HepG2 (cell line): ENCODE data around the gene ADAP2. TPM values are rescaled to one million over a fixed set of nuclear protein-coding genes. Genes with fewer than 3 reads are reported as not detected.

Experiments used
- BORCS8-MEF2B ChIP-seq: sonication (generic); formaldehyde crosslinking; IDR thresholded peaks from 2 replicates; pipeline ENCODE4 v1.8.0; 2022; ENCODE audit warnings: mild to moderate bottlenecking, missing genetic modification reagents
- ETV5 ChIP-seq: IDR thresholded peaks from 2 replicates; pipeline ENCODE4 v1.6.1; 2018; ENCODE audit warnings: missing biosample characterization, missing genetic modification reagents, inconsistent platforms, borderline replicate concordance
- GFI1 ChIP-seq: sonication (generic); formaldehyde crosslinking; IDR thresholded peaks from 2 replicates; pipeline ENCODE4 v1.5.0; 2020; ENCODE audit warnings: missing genetic modification reagents, mild to moderate bottlenecking, borderline replicate concordance
- HMGA1 ChIP-seq: sonication (generic); formaldehyde crosslinking; conservative IDR thresholded peaks from 2 replicates; pipeline ENCODE4 v1.4.0; 2020; ENCODE audit warnings: missing genetic modification reagents
- HNF1B ChIP-seq: sonication (generic); formaldehyde crosslinking; IDR thresholded peaks from 2 replicates; pipeline ENCODE4 v1.5.1; 2020; ENCODE audit warnings: mild to moderate bottlenecking, moderate library complexity, missing genetic modification reagents
- KDM5A ChIP-seq: fragments of 200-600 bp; sonication (generic); IDR thresholded peaks from 2 replicates; pipeline ENCODE4 v1.7.0; 2018; ENCODE audit warnings: antibody characterized with exemption, mild to moderate bottlenecking, low read length, borderline replicate concordance
- KLF12 ChIP-seq: sonication (generic); formaldehyde crosslinking; IDR thresholded peaks from 2 replicates; pipeline ENCODE4 v1.4.0; 2020; ENCODE audit warnings: missing genetic modification reagents, borderline replicate concordance
- LCORL ChIP-seq, 2 experiments: fragments of 450-650 bp in 1 of 2; sonication (generic) in 1 of 2; formaldehyde crosslinking in 1 of 2; IDR thresholded peaks; 2 replicates each; pipeline versions ENCODE4 v1.5.0 to v1.6.1; 2017 to 2020; ENCODE audit warnings: antibody characterized with exemption in 1 of 2, missing genetic modification reagents in 1 of 2
- MXD1 ChIP-seq: sonication (generic); formaldehyde crosslinking; IDR thresholded peaks from 2 replicates; pipeline ENCODE4 v1.4.0; 2020; ENCODE audit warnings: mild to moderate bottlenecking, missing genetic modification reagents
- NFIB ChIP-seq: sonication (generic); formaldehyde crosslinking; IDR thresholded peaks from 2 replicates; pipeline ENCODE4 v1.9.0; 2021; ENCODE audit warnings: missing genetic modification reagents, mild to moderate bottlenecking, borderline replicate concordance
- PCBP1 ChIP-seq: fragments of 200-400 bp; formaldehyde crosslinking; IDR thresholded peaks from 2 replicates; pipeline ENCODE4 v1.6.1; 2017; ENCODE audit warnings: mild to moderate bottlenecking, low read depth, low read length, borderline replicate concordance
- SP1 ChIP-seq, 2 experiments: fragments of 450-650 bp in 1 of 2; sonication (generic) in 1 of 2; formaldehyde crosslinking in 1 of 2; IDR thresholded peaks; 2 replicates each; pipeline versions ENCODE4 v1.4.0 to v1.6.1; 2016 to 2020; ENCODE audit warnings: missing genetic modification reagents in 1 of 2
- TFAP4 ChIP-seq: sonication (generic); IDR thresholded peaks from 2 replicates; pipeline ENCODE4 v1.6.1; 2016; ENCODE audit warnings: low read depth, borderline replicate concordance
- ZFX ChIP-seq: sonication (generic); formaldehyde crosslinking; IDR thresholded peaks from 2 replicates; pipeline ENCODE4 v1.4.0; 2020; ENCODE audit warnings: mild to moderate bottlenecking, low read depth, missing genetic modification reagents, moderate library complexity
- ZNF12 ChIP-seq: sonication (generic); formaldehyde crosslinking; IDR thresholded peaks from 2 replicates; pipeline ENCODE4 v1.5.0; 2020; ENCODE audit warnings: missing genetic modification reagents
- ZNF235 ChIP-seq: sonication (generic); formaldehyde crosslinking; IDR thresholded peaks from 2 replicates; pipeline ENCODE4 v1.8.1; 2023; ENCODE audit warnings: mild to moderate bottlenecking, missing genetic modification reagents, borderline replicate concordance
- ZNF446 ChIP-seq: sonication (generic); formaldehyde crosslinking; IDR thresholded peaks from 2 replicates; pipeline ENCODE4 v1.5.0; 2020; ENCODE audit warnings: mild to moderate bottlenecking, missing genetic modification reagents
- ZNF501 ChIP-seq: sonication (generic); formaldehyde crosslinking; IDR thresholded peaks from 2 replicates; pipeline ENCODE4 v1.5.1; 2020; ENCODE audit warnings: mild to moderate bottlenecking, moderate library complexity, missing genetic modification reagents
- ZNF607 ChIP-seq: sonication (generic); formaldehyde crosslinking; IDR thresholded peaks from 2 replicates; pipeline ENCODE4 v1.5.1; 2020; ENCODE audit warnings: missing genetic modification reagents, mild to moderate bottlenecking, borderline replicate concordance
- ZNF746 ChIP-seq: sonication (generic); formaldehyde crosslinking; IDR thresholded peaks from 2 replicates; pipeline ENCODE4 v1.8.0; 2022; ENCODE audit warnings: mild to moderate bottlenecking, missing genetic modification reagents
- ZNF761 ChIP-seq: sonication (generic); formaldehyde crosslinking; conservative IDR thresholded peaks from 2 replicates; pipeline ENCODE4 v1.4.0; 2020; ENCODE audit warnings: mild to moderate bottlenecking, missing genetic modification reagents
- ZNF773 ChIP-seq: sonication (generic); formaldehyde crosslinking; IDR thresholded peaks from 2 replicates; pipeline ENCODE4 v1.4.0; 2020; ENCODE audit warnings: missing genetic modification reagents, borderline replicate concordance
- ZNF792 ChIP-seq: IDR thresholded peaks from 2 replicates; pipeline ENCODE4 v1.6.1; 2016
- polyA plus RNA-seq, 8 experiments: library from polyadenylated mRNA; depleted of rRNA in 3 of 8; stranded (reverse) in 7 of 8; unstranded in 1 of 8; fragments of >200 nt; fragmentation: Illumina TruSeq in 4 of 8; extraction: Trizol in 4 of 8; gene quantifications; 2 replicates each; pipeline versions ENCODE4 v1.2.1 to v1.2.3, GENCODE V29; 2011 to 2016; ENCODE audit warnings: low read depth in 4 of 8, missing spikeins in 1 of 8, mixed read lengths in 1 of 8; ENCODE audit not compliant: insufficient read depth in 1 of 8
- total RNA-seq, 5 experiments: library from RNA; depleted of rRNA; stranded (reverse); fragments of >200 nt; fragmentation: Illumina TruSeq; extraction: Trizol; gene quantifications; 2 replicates each; pipeline ENCODE4 v1.2.3, GENCODE V29; 2016; ENCODE audit warnings: low read depth in 1 of 5
- TF ChIP-seq, protein P1 (sequence below): sonication (generic); formaldehyde crosslinking; IDR thresholded peaks from 2 replicates; pipeline ENCODE4 v1.8.1; 2023; ENCODE audit warnings: mild to moderate bottlenecking, moderate library complexity, missing genetic modification reagents
- TF ChIP-seq, protein P2 (sequence below): sonication (generic); formaldehyde crosslinking; IDR thresholded peaks from 2 replicates; pipeline ENCODE4 v1.8.1; 2023; ENCODE audit warnings: mild to moderate bottlenecking, missing genetic modification reagents

ADAP2 gene
- total and polyA plus RNA-seq, 2 of the 13 experiments (the other 11 are each of a cell fraction or from before 2014, with no cell fraction given), result 0.51 to 0.70 TPM

DNA sequence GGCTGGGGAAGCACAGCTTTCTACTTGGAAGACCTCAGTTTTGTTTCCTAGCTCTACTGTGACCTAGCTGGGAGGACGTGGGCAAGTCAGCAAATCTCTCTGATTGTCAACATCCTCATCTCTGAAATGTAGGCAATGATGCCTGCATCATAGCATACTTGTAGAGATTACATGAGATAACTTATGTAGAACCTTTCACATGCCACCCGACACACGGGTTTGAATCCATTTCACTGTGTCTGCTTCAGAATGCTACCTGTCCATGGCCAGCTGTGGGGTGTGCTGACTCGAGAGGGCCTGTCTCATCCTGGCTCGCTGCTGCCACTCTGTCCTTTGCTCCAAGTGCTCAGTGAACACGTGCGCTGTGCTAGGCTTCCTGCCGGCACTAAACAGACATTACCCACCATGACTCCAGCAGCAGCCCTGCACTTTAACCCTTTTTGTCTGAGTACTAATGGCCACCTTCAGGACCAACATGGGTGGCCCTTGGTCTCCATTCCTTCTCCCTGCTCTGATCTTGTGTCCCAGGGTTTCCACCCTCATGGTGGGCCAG lies 7.4 kb downstream of the ADAP2 start (continued):
- no peak for TF ChIP-seq ZNF446 (CRISPR knock-in tag)
- TF ChIP-seq GFI1, result no peak
- TF ChIP-seq KLF12 (CRISPR knock-in tag), result no peak
- TF ChIP-seq HNF1B (CRISPR knock-in tag), result 0 out of 2 replicates have a peak, but pooled peaks have one; percentile 19
- TF ChIP-seq ZNF235 (CRISPR knock-in tag), result no peak
- peak; percentile 32; the same call in 1 of the 2 replicates for TF ChIP-seq ETV5 (CRISPR knock-in tag)
- TF ChIP-seq ZFX (CRISPR knock-in tag), result peak; percentile 67
- TF ChIP-seq ZNF761 (CRISPR knock-in tag), result no peak
- TF ChIP-seq MXD1 (CRISPR knock-in tag), result 0 out of 2 replicates have a peak, but pooled peaks have one; percentile 27
- no peak for TF ChIP-seq ZNF12 (CRISPR knock-in tag)
- TF ChIP-seq ZNF773, result no peak
- TF ChIP-seq NFIB (CRISPR knock-in tag), result no peak
- TF ChIP-seq TFAP4, result peak; percentile 19; the same call in 1 of the 2 replicates
- TF ChIP-seq, protein P1, sequence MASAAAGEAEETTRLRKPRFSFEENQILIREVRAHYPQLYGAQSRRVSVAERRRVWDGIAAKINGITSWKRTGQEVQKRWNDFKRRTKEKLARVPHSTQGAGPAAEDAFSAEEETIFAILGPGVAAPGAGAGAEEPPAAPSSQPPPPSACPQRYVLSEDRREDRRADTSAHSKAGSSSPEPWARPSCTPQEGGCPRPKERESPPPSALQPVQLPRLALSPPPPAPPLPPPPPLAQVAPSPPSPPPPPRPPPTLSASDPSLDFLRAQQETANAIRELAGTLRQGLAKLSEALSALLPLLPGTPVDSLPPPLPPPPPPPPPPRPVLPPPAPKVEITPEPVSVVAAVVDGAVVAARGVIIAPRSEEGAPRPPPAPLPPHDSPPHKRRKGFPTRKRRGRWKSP (CRISPR knock-in tag), result 0 out of 2 replicates have a peak, but pooled peaks have one; percentile 28
- no peak for TF ChIP-seq ZNF607 (CRISPR knock-in tag)
- TF ChIP-seq KDM5A, result no peak
- TF ChIP-seq SP1 (IDR thresholded peaks at IDR 0.05), result no peak
- TF ChIP-seq SP1 (CRISPR knock-in tag; IDR thresholded peaks at IDR 0.05), result no peak
- TF ChIP-seq, protein P2, sequence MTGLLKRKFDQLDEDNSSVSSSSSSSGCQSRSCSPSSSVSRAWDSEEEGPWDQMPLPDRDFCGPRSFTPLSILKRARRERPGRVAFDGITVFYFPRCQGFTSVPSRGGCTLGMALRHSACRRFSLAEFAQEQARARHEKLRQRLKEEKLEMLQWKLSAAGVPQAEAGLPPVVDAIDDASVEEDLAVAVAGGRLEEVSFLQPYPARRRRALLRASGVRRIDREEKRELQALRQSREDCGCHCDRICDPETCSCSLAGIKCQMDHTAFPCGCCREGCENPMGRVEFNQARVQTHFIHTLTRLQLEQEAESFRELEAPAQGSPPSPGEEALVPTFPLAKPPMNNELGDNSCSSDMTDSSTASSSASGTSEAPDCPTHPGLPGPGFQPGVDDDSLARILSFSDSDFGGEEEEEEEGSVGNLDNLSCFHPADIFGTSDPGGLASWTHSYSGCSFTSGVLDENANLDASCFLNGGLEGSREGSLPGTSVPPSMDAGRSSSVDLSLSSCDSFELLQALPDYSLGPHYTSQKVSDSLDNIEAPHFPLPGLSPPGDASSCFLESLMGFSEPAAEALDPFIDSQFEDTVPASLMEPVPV (CRISPR knock-in tag), result no peak
- peak; percentile 55; the same call in 1 of the 2 replicates for TF ChIP-seq BORCS8-MEF2B (CRISPR knock-in tag)
- 0 out of 2 replicates have a peak, but pooled peaks have one; percentile 46 for TF ChIP-seq ZNF792 (CRISPR knock-in tag)
- no peak for TF ChIP-seq ZNF746 (CRISPR knock-in tag)
- TF ChIP-seq ZNF501 (CRISPR knock-in tag), result no peak
- TF ChIP-seq HMGA1 (CRISPR knock-in tag), result no peak
- no peak for TF ChIP-seq PCBP1
- no peak for TF ChIP-seq LCORL (IDR thresholded peaks at IDR 0.05)
- 0 out of 2 replicates have a peak, but pooled peaks have one; percentile 16 for TF ChIP-seq LCORL (CRISPR knock-in tag; IDR thresholded peaks at IDR 0.05)
